ENCODE results near the gene RNF220. TPM values are rescaled to one million over a fixed set of nuclear protein-coding genes. Genes with fewer than 3 reads are reported as not detected.

Gene RNF220
- total and polyA plus RNA-seq, 2 experiments from 2014 or later: 47.4 to 123 TPM

- no peak for DNase-seq
- peaks cover 40% of the 10 kb centered on the region for H3K27me3 ChIP-seq (replicated peaks; ENCODE audit: insufficient read depth)
- no peak overlapping the region for H2AFZ ChIP-seq
- no peak overlapping the region for H3K27ac ChIP-seq
- WGBS, 2 experiments (ENCODE audit: low coverage in 1 of 2, low lambda C conversion rate in 2 of 2, missing lambda C conversion rate in 2 of 2): 39 to 47% methylated on average over 10 of the region's 10 CpGs
- no peak overlapping the region for H3K9ac ChIP-seq
- H4K20me1 ChIP-seq (ENCODE audit: insufficient read depth): no peaks in the 10 kb centered on the region
- H3K79me2 ChIP-seq (ENCODE audit: insufficient read depth): no peaks in the 10 kb centered on the region
- H3K9me3 ChIP-seq (ENCODE audit: low read depth): no peaks in the 10 kb centered on the region
- no peaks in the 10 kb centered on the region for H3F3A ChIP-seq (ENCODE audit: insufficient read depth)
- H3K4me1 ChIP-seq (ENCODE audit: insufficient read depth): no peaks in the 10 kb centered on the region
- no peak overlapping the region for H3K4me3 ChIP-seq
- H3K4me2 ChIP-seq (ENCODE audit: unreplicated experiment): no peak overlapping the region
- no peaks in the 10 kb centered on the region for H3K9me2 ChIP-seq (ENCODE audit: insufficient read depth)
- in situ Hi-C loops (cut with MboI): loop anchor here (10.0 kb wide), 1 partner anchor 373 kb away; no protein-coding TSS in a partner anchor
- no peaks in the 10 kb centered on the region for H3K36me3 ChIP-seq (ENCODE audit: low read depth)
- TF ChIP-seq EZH2phosphoT487 (IDR thresholded peaks at IDR 0.05; ENCODE audit: insufficient read depth, low read depth) (no peak), EZH2 (IDR thresholded peaks at IDR 0.05; ENCODE audit: insufficient read depth, poor library complexity, severe bottlenecking) (no peak)
Measured at GRCh38 chr1:44598167-44598566, 193.1 kb downstream of the RNF220 start.

GRCh38 chr1:44602634-44603628 is 197.9 kb downstream of the RNF220 start:
- no peak for DNase-seq
- Histone ChIP-seq H3K9ac (no peak overlapping the region), H3K4me2 (ENCODE audit: unreplicated experiment) (no peak overlapping the region), H3K36me3 (ENCODE audit: low read depth) (no peaks in the 10 kb centered on the region), H3K4me1 (ENCODE audit: insufficient read depth) (peaks cover 9% of the 10 kb centered on the region), H4K20me1 (ENCODE audit: insufficient read depth) (no peaks in the 10 kb centered on the region), H3K9me3 (ENCODE audit: low read depth) (no peaks in the 10 kb centered on the region), H3K79me2 (ENCODE audit: insufficient read depth) (no peaks in the 10 kb centered on the region), H3K27me3 (replicated peaks; ENCODE audit: insufficient read depth) (peaks cover 28% of the 10 kb centered on the region), H3K4me3 (no peak overlapping the region), H3K9me2 (ENCODE audit: insufficient read depth) (no peaks in the 10 kb centered on the region), H3K27ac (no peak overlapping the region), H3F3A (ENCODE audit: insufficient read depth) (no peaks in the 10 kb centered on the region; the same call in 1 of the 2 replicates), H2AFZ (no peak overlapping the region)
- no peak for TF ChIP-seq EZH2phosphoT487 (IDR thresholded peaks at IDR 0.05; ENCODE audit: insufficient read depth, low read depth)
- no peak for TF ChIP-seq EZH2 (IDR thresholded peaks at IDR 0.05; ENCODE audit: insufficient read depth, poor library complexity, severe bottlenecking)
- in situ Hi-C loops (cut with MboI): no loop called here
- WGBS, 2 experiments (ENCODE audit: low coverage in 1 of 2, low lambda C conversion rate in 2 of 2, missing lambda C conversion rate in 2 of 2): 47 to 52% methylated on average over 29 of the region's 29 CpGs

GRCh38 chr1:44603718-44604117 is 198.7 kb downstream of the RNF220 start:
- in situ Hi-C loops (cut with MboI): no loop called here

GRCh38 chr1:44604157-44604955 is 199.3 kb downstream of the RNF220 start:
- in situ Hi-C loops (cut with MboI): no loop called here

More at GRCh38 chr1:44603718-44604117, 198.7 kb downstream of the RNF220 start:
- H3F3A ChIP-seq (ENCODE audit: insufficient read depth): no peaks in the 10 kb centered on the region; the same call in 1 of the 2 replicates
- H3K4me3 ChIP-seq: no peak overlapping the region
- DNase-seq: no peak
- no peak overlapping the region for H3K9ac ChIP-seq
- H3K27ac ChIP-seq: no peak overlapping the region
- WGBS, 2 experiments (ENCODE audit: low coverage in 1 of 2, low lambda C conversion rate in 2 of 2, missing lambda C conversion rate in 2 of 2): 41 to 43% methylated on average over 4 of the region's 4 CpGs
- H3K9me3 ChIP-seq (ENCODE audit: low read depth): no peaks in the 10 kb centered on the region
- TF ChIP-seq EZH2phosphoT487 (IDR thresholded peaks at IDR 0.05; ENCODE audit: insufficient read depth, low read depth) (no peak), EZH2 (IDR thresholded peaks at IDR 0.05; ENCODE audit: insufficient read depth, poor library complexity, severe bottlenecking) (no peak)
- H3K4me1 ChIP-seq (ENCODE audit: insufficient read depth): peaks cover 9% of the 10 kb centered on the region
- H3K79me2 ChIP-seq (ENCODE audit: insufficient read depth): no peaks in the 10 kb centered on the region
- no peaks in the 10 kb centered on the region for H3K36me3 ChIP-seq (ENCODE audit: low read depth)
- peaks cover 25% of the 10 kb centered on the region for H3K27me3 ChIP-seq (replicated peaks; ENCODE audit: insufficient read depth)
- no peak overlapping the region for H2AFZ ChIP-seq
- H4K20me1 ChIP-seq (ENCODE audit: insufficient read depth): no peaks in the 10 kb centered on the region
- H3K9me2 ChIP-seq (ENCODE audit: insufficient read depth): no peaks in the 10 kb centered on the region
- H3K4me2 ChIP-seq (ENCODE audit: unreplicated experiment): no peak overlapping the region

More at GRCh38 chr1:44604157-44604955, 199.3 kb downstream of the RNF220 start:
- Histone ChIP-seq H3K4me3 (no peak overlapping the region), H3K9me2 (ENCODE audit: insufficient read depth) (no peaks in the 10 kb centered on the region), H3K4me2 (ENCODE audit: unreplicated experiment) (no peak overlapping the region), H3K27me3 (replicated peaks; ENCODE audit: insufficient read depth) (peaks cover 25% of the 10 kb centered on the region), H3K4me1 (ENCODE audit: insufficient read depth) (peaks cover 9% of the 10 kb centered on the region), H3F3A (ENCODE audit: insufficient read depth) (no peaks in the 10 kb centered on the region; the same call in 1 of the 2 replicates), H3K79me2 (ENCODE audit: insufficient read depth) (no peaks in the 10 kb centered on the region), H4K20me1 (ENCODE audit: insufficient read depth) (no peaks in the 10 kb centered on the region), H3K27ac (no peak overlapping the region), H3K36me3 (ENCODE audit: low read depth) (no peaks in the 10 kb centered on the region), H2AFZ (no peak overlapping the region), H3K9ac (no peak overlapping the region), H3K9me3 (ENCODE audit: low read depth) (no peaks in the 10 kb centered on the region)
- TF ChIP-seq EZH2 (IDR thresholded peaks at IDR 0.05; ENCODE audit: insufficient read depth, poor library complexity, severe bottlenecking) (no peak), EZH2phosphoT487 (IDR thresholded peaks at IDR 0.05; ENCODE audit: insufficient read depth, low read depth) (no peak)
- 46 to 54% methylated on average over 3 of the region's 3 CpGs for WGBS, 2 experiments (ENCODE audit: low coverage in 1 of 2, low lambda C conversion rate in 2 of 2, missing lambda C conversion rate in 2 of 2)
- no peak for DNase-seq
